Activated effector memory CD4-positive, alpha-beta T cell treated with Interleukin-2 at 50 U/mL for 16 hours (primary cell): ENCODE measurements around the gene ST6GAL2.

Experiments used
- DNase-seq: peaks from one replicate; pipeline ENCODE4 v3.0.0-alpha.2; 2020

The ST6GAL2 gene

GRCh38 chr2:106859498-106859897, 26.5 kb downstream of the ST6GAL2 start:
- no peak for DNase-seq

- no peak for DNase-seq
These were observed 27.2 kb downstream of the ST6GAL2 start for GRCh38 chr2:106858810-106859209.

DNA sequence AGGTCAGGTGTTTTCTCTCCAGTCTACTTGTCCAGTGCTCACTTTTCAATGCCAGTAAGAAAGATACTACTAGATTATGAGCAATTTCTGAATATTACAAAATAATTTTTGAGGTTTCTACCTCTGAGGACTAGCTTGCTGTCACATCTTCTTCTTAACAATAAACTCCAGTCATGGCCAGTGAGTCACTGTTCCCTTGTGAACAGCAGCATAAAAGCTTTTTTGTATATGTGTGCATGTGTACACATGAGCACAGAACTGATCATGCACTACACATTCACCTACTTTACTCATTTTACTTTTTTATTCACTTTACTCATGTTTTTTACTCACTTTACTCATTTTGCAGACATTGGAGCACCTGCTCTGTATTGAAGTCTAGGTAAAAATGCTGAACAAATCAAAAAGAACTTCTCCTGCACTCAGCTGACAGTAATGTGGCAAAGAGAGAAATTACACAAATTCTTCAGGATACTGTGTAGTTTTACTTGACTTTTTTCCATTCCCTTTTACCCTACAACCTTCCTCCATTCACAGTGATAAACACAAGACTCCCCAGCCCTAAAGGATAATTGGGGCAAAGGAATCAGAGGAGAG, 28.0 kb downstream of the ST6GAL2 start:
- DNase-seq, result no peak

DNA sequence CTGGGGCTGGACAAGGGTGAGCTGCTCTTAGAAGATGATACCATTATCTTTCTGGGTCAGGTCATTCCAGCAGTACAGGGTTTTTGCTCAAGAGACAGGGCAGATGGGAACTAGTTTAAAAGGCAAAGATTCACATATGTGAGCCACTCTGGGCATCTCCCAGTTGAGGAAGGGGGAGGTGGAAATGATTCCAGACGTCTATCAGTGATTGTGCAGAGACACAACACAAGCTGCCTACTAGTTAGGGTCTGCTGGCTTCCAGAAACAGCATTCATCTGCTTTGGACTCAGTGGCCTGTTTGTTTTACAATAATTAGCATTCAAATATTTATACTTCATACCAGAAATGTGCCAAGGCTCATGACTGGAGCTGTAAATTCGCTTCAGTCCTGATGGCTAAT, 32.3 kb downstream of the ST6GAL2 start:
- DNase-seq, result no peak

DNA sequence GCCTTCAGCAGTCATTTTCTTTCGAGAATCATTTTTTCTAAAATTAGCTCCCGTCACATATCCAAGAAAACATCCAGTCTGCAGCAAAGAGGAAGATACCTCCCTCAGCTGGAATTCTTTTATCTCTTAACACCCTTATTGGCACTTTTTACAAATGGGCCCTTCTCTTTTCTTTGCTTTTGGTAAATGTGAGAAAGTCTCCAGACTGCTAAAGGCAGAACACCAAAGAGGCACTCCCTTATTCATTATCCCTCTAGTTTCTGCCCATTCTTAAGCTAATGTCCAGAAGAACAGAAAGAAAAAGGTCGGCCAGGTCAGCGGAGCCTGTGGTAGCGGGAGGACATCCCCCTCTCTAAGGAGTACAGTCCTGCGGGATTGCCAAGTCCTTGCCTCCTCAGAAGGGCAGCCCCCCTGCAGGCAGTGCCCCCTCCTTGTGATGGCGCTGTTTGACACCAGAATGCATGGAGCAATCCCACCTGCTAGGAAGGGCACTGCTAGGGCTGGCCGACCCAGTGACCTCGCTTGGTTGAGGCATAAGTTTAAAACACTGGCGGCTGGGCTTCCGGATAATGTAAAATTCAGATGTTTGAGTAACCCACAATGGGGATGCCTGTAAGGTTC, 34.0 kb downstream of the ST6GAL2 start:
- DNase-seq, result no peak

DNA sequence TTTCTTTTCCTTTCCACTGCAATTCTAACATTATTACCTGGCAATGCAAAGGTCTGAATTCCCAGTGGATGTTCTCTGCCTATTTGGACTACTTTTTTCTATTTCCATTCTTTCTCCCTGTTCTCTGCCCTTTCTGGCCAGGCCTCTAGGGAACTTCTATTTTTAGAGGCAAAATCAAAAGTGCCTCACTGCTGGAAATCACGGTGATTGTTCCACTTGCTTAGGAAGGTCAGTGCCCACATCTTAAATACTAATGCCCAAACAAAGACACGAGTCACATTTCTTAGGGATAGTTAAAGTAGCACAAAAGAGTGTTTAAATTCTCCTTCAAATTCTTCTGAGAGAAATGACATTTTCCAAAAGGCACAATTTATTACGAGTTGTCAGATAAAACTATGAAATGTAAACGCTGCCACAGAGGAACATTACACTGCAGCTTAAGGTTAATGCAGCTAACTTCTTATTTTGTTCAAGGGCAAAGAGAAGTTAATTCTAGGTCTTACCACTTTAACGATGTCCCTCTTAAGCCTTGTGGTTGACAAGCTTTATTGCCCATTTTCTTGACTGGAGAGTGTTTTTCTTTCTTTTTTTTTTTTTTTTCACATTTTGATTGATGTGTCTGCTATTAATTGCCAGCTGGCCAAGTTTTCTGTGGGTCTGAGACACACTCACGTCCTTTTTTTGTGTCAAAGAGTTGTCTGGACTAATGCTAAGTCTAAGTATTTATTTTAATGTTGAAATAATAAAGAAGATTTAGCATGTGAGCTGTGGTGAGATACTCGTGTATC, 34.7 kb downstream of the ST6GAL2 start:
- DNase-seq, result no peak

DNA sequence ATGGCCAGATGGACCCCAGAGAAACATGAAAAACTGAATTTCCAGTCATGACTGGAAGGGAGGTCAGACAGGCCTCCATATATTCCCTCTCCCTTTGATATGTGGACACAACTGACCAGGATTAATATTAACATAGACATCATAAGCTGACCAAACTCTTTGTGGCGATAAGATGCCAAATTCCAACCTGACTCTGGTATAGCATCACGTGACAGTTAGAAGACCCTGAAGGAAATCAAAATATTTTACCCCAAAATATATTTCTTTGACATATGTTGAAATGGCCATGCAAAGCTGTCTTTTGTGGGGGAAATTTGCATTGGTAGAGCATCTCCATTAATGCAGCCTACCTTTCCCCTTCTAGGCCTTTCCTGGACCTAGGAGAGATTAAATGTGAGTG, 36.7 kb downstream of the ST6GAL2 start:
- DNase-seq, result no peak

DNA sequence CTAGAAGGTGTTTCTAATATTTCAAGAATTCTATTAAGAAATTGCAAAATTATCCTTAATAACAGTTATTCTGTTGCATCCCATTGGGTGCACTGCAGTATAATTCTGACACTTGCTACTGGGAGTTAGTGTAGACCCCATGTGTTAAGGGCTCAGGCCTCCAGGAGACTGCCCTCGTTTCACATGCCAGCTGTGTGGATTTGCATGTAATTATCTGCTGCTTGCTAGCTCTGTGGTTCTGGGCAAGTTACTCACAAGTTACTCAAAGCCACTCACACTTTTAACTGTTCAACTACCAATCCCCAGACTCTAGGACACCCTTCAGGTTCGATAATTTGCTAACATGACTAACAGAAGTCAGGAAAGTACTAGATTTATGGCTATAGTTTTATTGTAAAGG, 38.6 kb downstream of the ST6GAL2 start:
- DNase-seq, result no peak

DNA sequence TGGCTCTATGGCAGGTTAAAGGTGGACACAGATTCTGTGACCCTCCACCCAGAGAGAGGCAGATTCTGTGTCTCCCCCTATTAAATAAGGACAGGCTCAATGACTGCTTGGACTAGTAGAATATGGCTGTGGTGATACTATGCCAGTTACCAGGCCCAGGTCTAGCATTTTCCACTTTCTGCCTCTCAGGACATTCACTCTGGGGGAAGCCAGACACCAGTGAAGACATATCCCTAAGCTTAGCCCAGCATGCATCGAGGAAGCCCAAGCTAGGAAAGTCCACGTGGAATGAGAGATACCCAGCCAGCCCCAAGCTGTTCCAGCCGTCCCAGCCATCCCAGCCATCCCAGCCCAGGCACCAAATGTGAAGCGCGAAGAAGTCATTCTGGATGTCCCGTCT, 40.3 kb downstream of the ST6GAL2 start:
- no peak for DNase-seq

DNA sequence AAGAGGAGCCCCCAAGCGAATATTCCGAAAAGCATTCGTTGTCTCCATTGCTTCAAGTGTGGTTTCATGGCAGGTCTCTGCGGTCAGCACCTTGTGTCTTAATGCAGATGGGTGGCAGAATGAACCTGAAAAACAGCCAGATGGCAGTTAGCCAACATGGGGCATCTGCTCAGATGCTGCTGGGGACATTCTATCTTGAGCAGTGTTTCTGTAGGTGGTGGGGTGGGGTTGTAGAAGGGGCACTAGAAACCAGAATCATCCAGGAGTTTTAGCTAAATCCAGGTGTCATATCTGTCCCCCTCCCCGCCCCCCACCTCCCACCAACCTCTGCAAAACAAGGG, 42.1 kb downstream of the ST6GAL2 start:
- DNase-seq, result no peak

DNA sequence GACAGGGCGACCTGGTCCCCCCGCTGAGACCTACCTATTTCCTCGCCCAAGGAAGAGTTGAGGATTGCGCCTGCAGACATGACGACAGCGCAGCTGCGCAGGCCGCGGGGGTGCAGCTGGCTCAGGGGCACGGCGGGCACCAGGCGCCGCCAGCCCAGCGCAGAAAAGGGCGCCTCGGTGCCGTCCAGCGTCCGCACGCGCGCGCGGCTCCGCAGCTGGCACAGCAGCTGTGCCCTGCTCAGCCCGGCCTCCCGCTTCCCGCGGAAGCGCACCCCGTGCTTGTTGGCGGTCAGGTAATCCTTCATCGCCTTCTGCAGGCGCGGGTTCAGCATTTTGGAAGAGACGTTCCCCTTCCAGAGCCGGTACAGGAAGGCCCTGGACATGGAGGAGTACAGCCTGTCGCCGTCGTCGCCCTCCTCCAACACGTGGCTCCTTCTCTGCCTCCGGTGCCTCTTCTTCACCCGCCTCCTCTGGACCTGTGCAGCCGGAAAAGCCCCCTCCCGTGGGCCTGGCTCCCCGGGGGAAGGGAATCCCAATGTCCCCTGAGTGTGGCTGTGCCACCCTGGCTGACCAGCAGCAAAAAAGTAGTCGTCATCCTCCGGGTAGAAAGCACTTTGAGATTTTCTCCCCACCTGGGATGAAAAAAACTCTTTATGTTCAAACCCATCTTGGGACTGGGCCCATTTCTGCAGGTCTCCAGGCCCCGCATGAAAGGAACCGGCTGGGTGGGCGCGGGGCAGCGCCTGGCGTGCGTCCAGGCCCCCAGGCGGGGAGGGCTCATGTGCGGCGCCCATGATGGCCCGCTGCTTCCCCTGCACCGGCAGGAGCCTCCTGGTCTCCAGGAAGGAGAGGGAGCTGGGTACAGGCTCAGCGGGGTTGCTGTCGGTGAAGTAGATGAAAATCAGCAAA, 42.7 kb downstream of the ST6GAL2 start:
- no peak for DNase-seq

- DNase-seq, result no peak
These were observed 43.9 kb downstream of the ST6GAL2 start for GRCh38 chr2:106841886-106842645.

- no peak for DNase-seq
These were observed 45.1 kb downstream of the ST6GAL2 start for GRCh38 chr2:106840818-106841217.

GRCh38 chr2:106839849-106840595, 45.9 kb downstream of the ST6GAL2 start:
- DNase-seq, result no peak

DNA sequence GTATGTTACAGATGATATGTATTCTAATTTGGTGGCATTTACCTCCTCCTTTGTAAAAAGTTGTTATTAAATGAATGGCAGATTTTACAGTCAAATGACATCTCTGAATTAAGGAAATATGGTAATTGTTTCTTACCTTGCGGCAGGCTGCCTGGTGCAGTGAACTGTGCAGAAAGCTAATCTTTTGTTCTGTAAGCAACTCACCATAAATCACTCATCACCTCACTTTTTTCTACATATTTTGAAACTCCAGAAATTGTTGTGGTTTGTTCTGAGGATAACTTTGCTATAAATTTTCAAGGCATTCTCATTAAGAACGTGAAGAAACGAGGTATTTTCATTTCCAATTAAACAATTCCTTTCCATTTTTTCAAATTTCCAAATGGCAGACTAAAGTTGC, 52.7 kb downstream of the ST6GAL2 start:
- DNase-seq, result no peak

- DNase-seq, result no peak
These were observed 54.0 kb downstream of the ST6GAL2 start for GRCh38 chr2:106831816-106832569.

GRCh38 chr2:106831241-106831640, 54.7 kb downstream of the ST6GAL2 start:
- DNase-seq, result no peak

DNA sequence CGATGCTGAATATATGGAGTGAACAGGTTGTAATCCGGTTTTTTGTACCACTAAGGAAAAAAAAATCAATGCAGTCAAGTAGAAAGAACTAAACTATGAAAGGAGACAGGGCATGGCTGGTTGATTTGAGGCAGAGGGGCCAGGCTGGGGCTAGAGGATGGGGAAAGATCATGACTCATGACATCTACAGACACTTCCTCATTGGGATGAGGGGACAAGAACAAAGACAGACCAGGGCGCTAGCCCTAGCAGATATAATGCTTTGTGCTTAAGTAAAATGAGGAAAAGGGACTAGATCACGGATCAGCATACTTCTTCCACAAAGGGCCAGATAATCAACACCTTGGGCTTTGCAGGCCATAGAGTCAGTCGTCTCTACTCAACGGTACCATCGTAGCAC, 55.8 kb downstream of the ST6GAL2 start:
- DNase-seq, result no peak

GRCh38 chr2:106828119-106828518, 57.8 kb downstream of the ST6GAL2 start:
- no peak for DNase-seq

DNA sequence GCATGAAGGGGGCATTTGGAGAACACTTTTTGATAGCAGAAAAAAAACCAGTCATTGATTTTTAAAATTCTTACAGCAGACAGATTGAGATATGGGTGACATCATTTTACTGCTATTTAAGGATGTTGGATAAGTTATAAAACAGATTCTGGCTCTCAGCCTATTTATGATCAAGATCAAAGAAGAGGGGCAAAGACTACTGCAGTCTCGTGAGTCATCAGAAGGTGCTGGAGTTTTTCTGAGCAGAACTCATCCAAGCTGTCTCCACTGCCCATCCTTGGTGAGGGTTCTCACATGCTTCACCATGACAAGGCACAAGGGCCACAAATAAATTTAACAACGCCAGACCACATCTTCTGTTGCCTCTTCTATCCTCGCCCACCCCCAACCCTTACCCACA, 58.8 kb downstream of the ST6GAL2 start:
- no peak for DNase-seq

DNA sequence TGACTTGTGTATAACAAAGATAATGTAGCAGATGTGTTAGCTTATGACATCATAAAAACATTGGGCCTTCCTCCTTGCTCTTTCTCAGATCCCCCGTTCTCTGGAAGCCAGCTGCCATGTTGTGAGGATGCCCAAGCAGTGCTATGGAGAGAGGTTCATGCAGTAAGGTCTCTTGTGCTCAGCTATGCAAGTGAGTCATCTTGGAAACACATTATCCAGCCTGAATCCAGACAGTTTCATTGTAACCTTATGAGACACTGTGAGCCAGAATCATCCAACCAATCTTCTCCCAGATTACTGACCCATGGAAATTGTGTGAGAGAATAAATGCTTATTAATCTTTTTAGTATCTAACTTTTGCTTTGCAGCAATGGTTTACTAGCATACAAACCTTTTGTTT, 60.8 kb downstream of the ST6GAL2 start:
- no peak for DNase-seq
